H1 (cell line): Measurements from ENCODE around the gene SSPN. TPM values are rescaled to one million over a fixed set of nuclear protein-coding genes. Genes with fewer than 3 reads are reported as not detected.

Experiments used
- CTCF ChIA-PET: fragments of 300-600 bp; sonication (Branson Sonifier 250); formaldehyde crosslinking; loops from one replicate; lab custom pipeline; 2021; ENCODE audit not compliant: partially characterized antibody; lab: Charles Lee
- POLR2A ChIA-PET: fragments of 300-600 bp; sonication (Branson Sonifier 250); formaldehyde crosslinking; loops from one replicate; lab custom pipeline; 2021; ENCODE audit warnings: inconsistent platforms; ENCODE audit not compliant: partially characterized antibody; lab: Charles Lee
- DNase-seq, 2 experiments: peaks; one replicate each; pipeline versions ENCODE4 v3.0.0 to v3.0.0-alpha.2; 2010 to 2022; ENCODE audit warnings: low spot score in 2 of 2, low read depth in 1 of 2, mixed read lengths in 1 of 2
- FAIRE-seq: peaks from 2 replicates; lab custom pipeline; 2011; peaks lifted over from hg19 to GRCh38; lab: Jason Lieb, UNC
- H2AFZ ChIP-seq: 2 replicates; pipeline ENCODE4 v1.8.1; 2012; ENCODE audit warnings: low read length, inconsistent platforms
- H2AK5ac ChIP-seq: 2 replicates; pipeline ENCODE4 v1.6.1; 2013; ENCODE audit warnings: low read depth, low read length
- H2BK120ac ChIP-seq: replicated peaks from 2 replicates; pipeline ENCODE3; 2013; ENCODE audit warnings: low read depth, low read length, inconsistent platforms
- H2BK12ac ChIP-seq: 2 replicates; pipeline ENCODE4 v1.6.1; 2013; ENCODE audit warnings: low read depth, low read length
- H2BK15ac ChIP-seq: 2 replicates; pipeline ENCODE4 v1.6.1; 2013; ENCODE audit warnings: low read length
- H2BK20ac ChIP-seq: 2 replicates; pipeline ENCODE4 v1.6.1; 2013; ENCODE audit warnings: low read length
- H2BK5ac ChIP-seq: 2 replicates; pipeline ENCODE4 v1.6.1; 2013; ENCODE audit warnings: low read depth, low read length
- H3K14ac ChIP-seq: 2 replicates; pipeline ENCODE4 v1.6.1; 2013; ENCODE audit warnings: inconsistent platforms; ENCODE audit not compliant: insufficient read length
- H3K18ac ChIP-seq: 2 replicates; pipeline ENCODE4 v1.6.1; 2013; ENCODE audit warnings: low read length; ENCODE audit errors: extremely low read depth
- H3K23ac ChIP-seq: 2 replicates; pipeline ENCODE4 v1.6.1; 2013; ENCODE audit warnings: inconsistent platforms; ENCODE audit not compliant: insufficient read length
- H3K23me2 ChIP-seq: 2 replicates; pipeline ENCODE4 v1.6.1; 2013; ENCODE audit warnings: low read depth, low read length
- H3K27ac ChIP-seq: 2 replicates; pipeline ENCODE4 v1.6.1; 2011; ENCODE audit warnings: low read depth, low read length, inconsistent platforms
- H3K27me3 ChIP-seq, 4 experiments: replicated peaks in 1 of 4; 1 replicate in 1 of 4; 2 replicates in 3 of 4; pipeline versions ENCODE4 v1.6.1 to v1.8.1; 2011 to 2013; ENCODE audit warnings: low read length in 3 of 4, mild to moderate bottlenecking in 3 of 4, inconsistent platforms in 2 of 4, mixed read lengths in 2 of 4, moderate library complexity in 1 of 4; ENCODE audit not compliant: control insufficient read depth in 3 of 4, insufficient read depth in 3 of 4; ENCODE audit errors: extremely low read depth in 1 of 4
- H3K36me3 ChIP-seq, 4 experiments: 2 replicates each; pipeline versions ENCODE4 v1.6.1 to v1.8.1; 2011 to 2013; ENCODE audit warnings: mild to moderate bottlenecking in 4 of 4, low read length in 3 of 4, moderate library complexity in 2 of 4, control low read depth in 1 of 4, inconsistent platforms in 1 of 4; ENCODE audit not compliant: insufficient read depth in 4 of 4, control insufficient read depth in 2 of 4
- H3K4ac ChIP-seq: replicated peaks from 2 replicates; pipeline ENCODE3; 2013; ENCODE audit warnings: low read length, low read depth, mixed read lengths, inconsistent platforms; ENCODE audit not compliant: insufficient read length
- H3K4me1 ChIP-seq, 4 experiments: replicated peaks in 1 of 4; 1 replicate in 1 of 4; 2 replicates in 3 of 4; pipeline versions ENCODE4 v1.6.1 to v1.8.1; 2011 to 2013; ENCODE audit warnings: low read length in 3 of 4, inconsistent platforms in 2 of 4, mixed read lengths in 1 of 4; ENCODE audit not compliant: insufficient read depth in 4 of 4, control insufficient read depth in 3 of 4
- H3K4me2 ChIP-seq, 2 experiments: 2 replicates each; pipeline versions ENCODE4 v1.6.1 to v1.8.1; 2011 to 2013; ENCODE audit warnings: low read depth in 2 of 2, low read length in 2 of 2, control low read depth in 1 of 2, inconsistent platforms in 1 of 2, mild to moderate bottlenecking in 1 of 2; ENCODE audit not compliant: insufficient read depth in 1 of 2
- H3K4me3 ChIP-seq, 4 experiments: fragments of 200-600, 300-600 bp in 1 of 4; sonication (generic), shearing (Covaris generic), sonication (Bioruptor Twin) in 1 of 4; 2 replicates each; pipeline versions ENCODE4 v1.5.1 to v1.8.1; 2011 to 2016; ENCODE audit warnings: low read length in 4 of 4, low read depth in 3 of 4, control low read depth in 2 of 4, inconsistent platforms in 2 of 4, mild to moderate bottlenecking in 2 of 4, mixed read lengths in 1 of 4, moderate library complexity in 1 of 4; ENCODE audit not compliant: insufficient read depth in 2 of 4; ENCODE audit errors: extremely low read depth in 1 of 4
- H3K56ac ChIP-seq: replicated peaks from 2 replicates; pipeline ENCODE3; 2013; ENCODE audit warnings: low read depth, mild to moderate bottlenecking, mixed read lengths, low read length, inconsistent platforms; ENCODE audit not compliant: insufficient read length
- H3K79me1 ChIP-seq: 2 replicates; pipeline ENCODE4 v1.6.1; 2013; ENCODE audit warnings: low read depth, low read length, control low read depth
- H3K79me2 ChIP-seq, 2 experiments: 2 replicates each; pipeline versions ENCODE4 v1.6.1 to v1.8.1; 2012 to 2013; ENCODE audit warnings: low read length in 2 of 2, mild to moderate bottlenecking in 2 of 2, inconsistent platforms in 1 of 2; ENCODE audit not compliant: insufficient read depth in 2 of 2, control insufficient read depth in 1 of 2
- H3K9ac ChIP-seq, 4 experiments: replicated peaks in 1 of 4; 1 replicate in 1 of 4; 2 replicates in 3 of 4; pipeline versions ENCODE4 v1.6.1 to v1.8.1; 2011 to 2013; ENCODE audit warnings: low read depth in 3 of 4, low read length in 3 of 4, control low read depth in 2 of 4, mild to moderate bottlenecking in 2 of 4, moderate library complexity in 2 of 4, inconsistent platforms in 1 of 4; ENCODE audit errors: extremely low read depth in 1 of 4
- H3K9me3 ChIP-seq, 2 experiments: 2 replicates each; pipeline versions ENCODE4 v1.6.1 to v1.8.1; 2012 to 2013; ENCODE audit warnings: mild to moderate bottlenecking in 2 of 2, moderate library complexity in 2 of 2, control low read depth in 1 of 2, inconsistent platforms in 1 of 2, low read depth in 1 of 2, low read length in 1 of 2, mixed read lengths in 1 of 2; ENCODE audit not compliant: insufficient read depth in 2 of 2
- H4K20me1 ChIP-seq, 2 experiments: replicated peaks in 1 of 2; 2 replicates each; pipeline versions ENCODE3 to v1.8.1; 2011 to 2013; ENCODE audit warnings: inconsistent platforms in 2 of 2, low read length in 2 of 2, mild to moderate bottlenecking in 1 of 2; ENCODE audit not compliant: insufficient read depth in 2 of 2, control insufficient read depth in 1 of 2
- H4K5ac ChIP-seq: 2 replicates; pipeline ENCODE4 v1.6.1; 2013; ENCODE audit warnings: low read length, low read depth, mixed read lengths, inconsistent platforms; ENCODE audit not compliant: insufficient read length
- H4K8ac ChIP-seq: 2 replicates; pipeline ENCODE4 v1.8.0; 2013; ENCODE audit warnings: mild to moderate bottlenecking, moderate library complexity, low read length, inconsistent platforms; ENCODE audit not compliant: insufficient read depth; ENCODE audit errors: extremely low read depth
- H4K91ac ChIP-seq: replicated peaks from 2 replicates; pipeline ENCODE3; 2013; ENCODE audit warnings: low read length, mixed read lengths, inconsistent platforms; ENCODE audit not compliant: insufficient read length
- EGR1 ChIP-seq: IDR thresholded peaks from 2 replicates; pipeline ENCODE4 v1.6.1; 2011; ENCODE audit warnings: low read depth, low read length, borderline replicate concordance
- KDM1A ChIP-seq: fragments of 200-600, 300-600 bp; sonication (generic); IDR thresholded peaks from 2 replicates; pipeline ENCODE4 v1.7.1; 2016; ENCODE audit warnings: mild to moderate bottlenecking, low read length, borderline replicate concordance
- WGBS, 2 experiments: shearing (Covaris generic) in 1 of 2; methylation state at CpG; one replicate each; pipeline versions ENCODE4 v1.1.6 to v1.1.7; 2013 to 2015; ENCODE audit warnings: low lambda C conversion rate in 2 of 2, mixed read lengths in 2 of 2, inconsistent platforms in 1 of 2, low coverage in 1 of 2, missing lambda C conversion rate in 1 of 2; ENCODE audit not compliant: insufficient replicate concordance in 2 of 2, insufficient coverage in 1 of 2, insufficient read length in 1 of 2; ENCODE audit errors: extremely low coverage in 1 of 2, missing lambda C conversion rate in 1 of 2; 5-methylcytosine and 5-hydroxymethylcytosine counted together
- polyA plus RNA-seq, 7 experiments: library from polyadenylated mRNA; depleted of rRNA in 3 of 7; stranded (reverse) in 5 of 7; unstranded in 2 of 7; fragments of >200 nt in 5 of 7; fragments of 200-250 nt in 2 of 7; gene quantifications; 1 replicate in 5 of 7; 2 replicates in 1 of 7; 4 replicates in 1 of 7; pipeline versions ENCODE4 v1.2.1 to v1.2.3, GENCODE V29; 2011 to 2013; ENCODE audit warnings: missing spikeins in 2 of 7, mixed read lengths in 2 of 7
- total RNA-seq: library from RNA; stranded (reverse); fragmentation: NEBNext Ultra II Directional; extraction: Animal tissue kit (Norgen Biotek cat#: 25700); gene quantifications from 2 replicates; pipeline ENCODE4 v1.2.1, GENCODE V29; 2021

The SSPN gene
- total and polyA plus RNA-seq, 2 of the 8 experiments (the other 6 are each of a cell fraction or from before 2014, with no cell fraction given), result 0.86 to 1.8 TPM

DNA sequence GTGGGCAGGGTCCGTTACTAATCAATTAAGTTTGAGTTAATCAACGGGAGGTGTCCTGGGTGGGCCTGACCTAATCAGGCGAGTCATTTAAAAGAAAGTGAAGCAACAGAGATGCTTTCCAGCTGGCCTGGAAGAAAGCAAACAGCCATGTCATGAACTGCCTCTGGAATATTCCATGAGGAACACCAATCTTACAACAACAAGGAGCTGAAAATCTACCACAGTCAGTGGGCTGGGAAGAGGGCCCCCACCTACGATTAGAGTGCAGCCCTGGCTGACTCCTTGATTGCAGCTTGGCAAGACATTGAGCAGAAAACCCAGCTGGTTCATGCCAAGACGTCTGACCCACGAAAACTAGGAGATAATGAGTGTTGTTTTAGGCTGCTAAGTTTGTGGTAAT, 56.2 kb downstream of the SSPN start:
- POLR2A ChIA-PET, result no interaction called here
- H2AFZ ChIP-seq, result no peak overlapping the region

More for the DNA sequence above, 56.2 kb downstream of the SSPN start:
- H3K9me3 ChIP-seq, result peaks cover 14 to 23% of the 10 kb centered on the region in 2 experiments; a peak in 3 of 4 replicates
- CTCF ChIA-PET, result interaction anchor here (0.6 to 1.6 kb wide), 2 partner anchors 9 to 11 kb away, joined by 3 read pairs; no protein-coding TSS in a partner anchor
- DNase-seq, result no peak
- no peak overlapping the region for H2BK15ac ChIP-seq
- peak; percentile 24; the same call in 1 of the 2 replicates for TF ChIP-seq KDM1A
- TF ChIP-seq EGR1, result no peak
- H3K23ac ChIP-seq, result no peak overlapping the region
- H3K14ac ChIP-seq, result no peak overlapping the region
- H4K91ac ChIP-seq, result no peak overlapping the region
- H4K20me1 ChIP-seq, result no peaks in the 10 kb centered on the region
- H3K79me1 ChIP-seq, result no peaks in the 10 kb centered on the region
- H2BK20ac ChIP-seq, result no peak overlapping the region
- no peak overlapping the region for H3K9ac ChIP-seq
- H2BK120ac ChIP-seq, result no peak overlapping the region
- 88% methylated on average over 6 of the region's 6 CpGs; no CpG with 5 or more reads in 1 of the 2 experiments for WGBS, 2 experiments
- H2AK5ac ChIP-seq, result no peak overlapping the region
- no peak overlapping the region for H2BK5ac ChIP-seq
- H3K79me2 ChIP-seq, result no peaks in the 10 kb centered on the region
- no peaks in the 10 kb centered on the region for H3K27me3 ChIP-seq
- H3K4ac ChIP-seq, result no peak overlapping the region
- no peak overlapping the region for H3K4me3 ChIP-seq
- no peak overlapping the region for H3K27ac ChIP-seq
- no peaks in the 10 kb centered on the region for H3K36me3 ChIP-seq
- H4K5ac ChIP-seq, result no peak overlapping the region
- no peak overlapping the region for H4K8ac ChIP-seq
- H3K18ac ChIP-seq, result no peak overlapping the region
- H3K23me2 ChIP-seq, result no peaks in the 10 kb centered on the region; the same call in 1 of the 2 replicates
- H2BK12ac ChIP-seq, result no peak overlapping the region
- H3K4me1 ChIP-seq, result no peaks in the 10 kb centered on the region
- no peak for FAIRE-seq
- no peak overlapping the region for H3K56ac ChIP-seq
- H3K4me2 ChIP-seq, result no peak overlapping the region
